ENCODE data around the gene NFIX.

Gene NFIX

GRCh38 chr19:13128583-13128982, 133.3 kb downstream of the NFIX start:
- no peak overlapping the region for H3K27ac ChIP-seq
- TF ChIP-seq CTCF (conservative IDR thresholded peaks at IDR 0.05) = no peak
- no peak for TF ChIP-seq ZFX (IDR thresholded peaks at IDR 0.05)

GRCh38 chr19:13129384-13129783, 134.1 kb downstream of the NFIX start:
- no peak overlapping the region for H3K27ac ChIP-seq
- TF ChIP-seq CTCF (conservative IDR thresholded peaks at IDR 0.05) (no peak), ZFX (IDR thresholded peaks at IDR 0.05) (no peak)

- H3K27ac ChIP-seq = no peak overlapping the region
- no peak for TF ChIP-seq ZFX (IDR thresholded peaks at IDR 0.05)
- no peak for TF ChIP-seq CTCF (conservative IDR thresholded peaks at IDR 0.05)
Measured at GRCh38 chr19:13130886-13131490, 135.7 kb downstream of the NFIX start.

- TF ChIP-seq CTCF (conservative IDR thresholded peaks at IDR 0.05) = no peak
- no peak for TF ChIP-seq ZFX (IDR thresholded peaks at IDR 0.05)
- no peak overlapping the region for H3K27ac ChIP-seq
Measured at GRCh38 chr19:13132471-13133180, 137.4 kb downstream of the NFIX start.

GRCh38 chr19:13133241-13133870, 138.1 kb downstream of the NFIX start:
- H3K27ac ChIP-seq = no peak overlapping the region
- no peak for TF ChIP-seq CTCF (conservative IDR thresholded peaks at IDR 0.05)
- no peak for TF ChIP-seq ZFX (IDR thresholded peaks at IDR 0.05)

GRCh38 chr19:13134626-13135025, 139.4 kb downstream of the NFIX start:
- no peak overlapping the region for H3K27ac ChIP-seq
- no peak for TF ChIP-seq CTCF (conservative IDR thresholded peaks at IDR 0.05)
- TF ChIP-seq ZFX (IDR thresholded peaks at IDR 0.05) = no peak

All from C4-2B (cell line).